K562 (cell line): Measurements from ENCODE around the gene PLD3. TPM values are rescaled to one million over a fixed set of nuclear protein-coding genes. Genes with fewer than 3 reads are reported as not detected.

ENCODE experiments used
- ATF3 ChIP-seq, 2 experiments: fragments of 450-650 bp in 1 of 2; sonication (generic) in 1 of 2; formaldehyde crosslinking in 1 of 2; IDR thresholded peaks in 1 of 2; conservative IDR thresholded peaks in 1 of 2; 2 replicates each; pipeline versions ENCODE4 v1.6.1 to v1.8.1; 2016 to 2023; ENCODE audit warnings: mild to moderate bottlenecking in 2 of 2, moderate library complexity in 2 of 2, inconsistent platforms in 1 of 2, missing genetic modification reagents in 1 of 2
- BCOR ChIP-seq: fragments of 450-650 bp; IDR thresholded peaks from 2 replicates; pipeline ENCODE4 v1.6.1; 2016
- CREBBP ChIP-seq: IDR thresholded peaks from one replicate; pipeline ENCODE4 v1.6.1; 2012; ENCODE audit warnings: low read depth, mild to moderate bottlenecking, control low read depth, inconsistent platforms, low read length
- EP400 ChIP-seq: fragments of 450-650 bp; IDR thresholded peaks from 2 replicates; pipeline ENCODE4 v1.6.1; 2017; ENCODE audit warnings: antibody characterized with exemption, mild to moderate bottlenecking, moderate library complexity
- KDM1A ChIP-seq, 2 experiments: fragments of 450-650 bp; IDR thresholded peaks; 2 replicates each; pipeline ENCODE4 v1.6.1; 2016; ENCODE audit warnings: mild to moderate bottlenecking in 2 of 2
- MAFK ChIP-seq: IDR thresholded peaks from 2 replicates; pipeline ENCODE4 v1.6.1; 2011; ENCODE audit warnings: low read length, improper control_type of control experiment
- PML ChIP-seq: IDR thresholded peaks from 2 replicates; pipeline ENCODE4 v1.6.1; 2012; ENCODE audit warnings: low read length, inconsistent platforms
- SMARCA5 ChIP-seq: fragments of 450-650 bp; IDR thresholded peaks from 2 replicates; pipeline ENCODE4 v1.6.1; 2016
- SMC3 ChIP-seq: conservative IDR thresholded peaks from 2 replicates; pipeline ENCODE4 v1.6.1; 2011; ENCODE audit warnings: low read depth, low read length, improper control_type of control experiment; ENCODE audit not compliant: insufficient read depth
- STAG1 ChIP-seq: sonication (generic); formaldehyde crosslinking; IDR thresholded peaks from 2 replicates; pipeline ENCODE4 v1.5.0; 2020; ENCODE audit warnings: missing genetic modification reagents, borderline replicate concordance
- TAL1 ChIP-seq: fragments of 450-650 bp; IDR thresholded peaks from 2 replicates; pipeline ENCODE4 v1.6.1; 2016; ENCODE audit warnings: mild to moderate bottlenecking
- WHSC1 ChIP-seq: IDR thresholded peaks from one replicate; pipeline ENCODE4 v1.6.1; 2012; ENCODE audit warnings: low read length, control low read depth, inconsistent platforms
- ZFP36 ChIP-seq: fragments of 150-350 bp; IDR thresholded peaks from 2 replicates; pipeline ENCODE4 v1.6.1; 2018; ENCODE audit warnings: low read length, low read depth; ENCODE audit not compliant: partially characterized antibody
- ZNF184 ChIP-seq: sonication (generic); formaldehyde crosslinking; IDR thresholded peaks from 2 replicates; pipeline ENCODE4 v1.5.0; 2020; ENCODE audit warnings: missing genetic modification reagents
- ZNF263 ChIP-seq: sonication (generic); formaldehyde crosslinking; IDR thresholded peaks from 2 replicates; pipeline ENCODE4 v1.8.0; 2022; ENCODE audit warnings: mild to moderate bottlenecking, missing genetic modification reagents, borderline replicate concordance
- ZNF316 ChIP-seq: fragments of 450-650 bp; IDR thresholded peaks from 2 replicates; pipeline ENCODE4 v1.6.1; 2016
- ZNF449 ChIP-seq: fragments of 250-450 bp; sonication (Bioruptor Pico); IDR thresholded peaks from 2 replicates; pipeline ENCODE4 v1.8.0; 2022; ENCODE audit warnings: moderate library complexity, mild to moderate bottlenecking, inconsistent platforms
- ZNF830 ChIP-seq: fragments of 250-450 bp; sonication (Bioruptor Pico); IDR thresholded peaks from 2 replicates; pipeline ENCODE4 v1.5.0; 2021; ENCODE audit warnings: mild to moderate bottlenecking
- polyA plus RNA-seq, 8 experiments: library from polyadenylated mRNA; depleted of rRNA in 4 of 8; stranded (reverse) in 5 of 8; unstranded in 3 of 8; fragments of >200 nt; fragmentation: Nextera tagmentation in 2 of 8; fragmentation: Illumina TruSeq in 1 of 8; extraction: Ambion mirVana in 2 of 8; extraction: Trizol in 1 of 8; gene quantifications; 2 replicates each; pipeline versions ENCODE4 v1.2.1 to v1.2.3, GENCODE V29; 2011 to 2014; ENCODE audit warnings: inconsistent platforms in 1 of 8, missing spikeins in 1 of 8
- total RNA-seq, 7 experiments: library from RNA; depleted of rRNA in 6 of 7; stranded (reverse); fragments of >200 nt in 6 of 7; fragmentation: Illumina TruSeq in 2 of 7; extraction: Trizol in 2 of 7; gene quantifications; 2 replicates each; pipeline versions ENCODE4 v1.2.1 to v1.2.3, GENCODE V29; 2011 to 2021; ENCODE audit warnings: low replicate concordance in 1 of 7
- TF ChIP-seq, protein P1 (sequence below): sonication (generic); formaldehyde crosslinking; IDR thresholded peaks from 2 replicates; pipeline ENCODE4 v1.8.0; 2023; ENCODE audit warnings: missing genetic modification reagents, mild to moderate bottlenecking, borderline replicate concordance

The PLD3 gene
- total and polyA plus RNA-seq, 9 of the 15 experiments (the other 6 are each of a cell fraction or from before 2014, with no cell fraction given) = 2.3 to 128 (median 72.7) TPM

- TF ChIP-seq ZNF316 = no peak
- no peak for TF ChIP-seq STAG1 (CRISPR knock-in tag)
- TF ChIP-seq WHSC1 = no peak
- no peak for TF ChIP-seq PML
- TF ChIP-seq KDM1A (IDR thresholded peaks at IDR 0.05) = peak in 1 of 2 experiments; percentile 24; a peak in 1 of 4 replicates
- TF ChIP-seq ATF3 (IDR thresholded peaks at IDR 0.05) = peak; percentile 53; the same call in 1 of the 2 replicates
- no peak for TF ChIP-seq ATF3 (CRISPR knock-in tag; conservative IDR thresholded peaks at IDR 0.05)
- no peak for TF ChIP-seq ZNF263 (CRISPR knock-in tag)
- no peak for TF ChIP-seq CREBBP
- no peak for TF ChIP-seq ZNF449 (CRISPR knock-in tag)
- TF ChIP-seq TAL1 = no peak
- peak; percentile 53 for TF ChIP-seq ZFP36
- TF ChIP-seq, protein P1, sequence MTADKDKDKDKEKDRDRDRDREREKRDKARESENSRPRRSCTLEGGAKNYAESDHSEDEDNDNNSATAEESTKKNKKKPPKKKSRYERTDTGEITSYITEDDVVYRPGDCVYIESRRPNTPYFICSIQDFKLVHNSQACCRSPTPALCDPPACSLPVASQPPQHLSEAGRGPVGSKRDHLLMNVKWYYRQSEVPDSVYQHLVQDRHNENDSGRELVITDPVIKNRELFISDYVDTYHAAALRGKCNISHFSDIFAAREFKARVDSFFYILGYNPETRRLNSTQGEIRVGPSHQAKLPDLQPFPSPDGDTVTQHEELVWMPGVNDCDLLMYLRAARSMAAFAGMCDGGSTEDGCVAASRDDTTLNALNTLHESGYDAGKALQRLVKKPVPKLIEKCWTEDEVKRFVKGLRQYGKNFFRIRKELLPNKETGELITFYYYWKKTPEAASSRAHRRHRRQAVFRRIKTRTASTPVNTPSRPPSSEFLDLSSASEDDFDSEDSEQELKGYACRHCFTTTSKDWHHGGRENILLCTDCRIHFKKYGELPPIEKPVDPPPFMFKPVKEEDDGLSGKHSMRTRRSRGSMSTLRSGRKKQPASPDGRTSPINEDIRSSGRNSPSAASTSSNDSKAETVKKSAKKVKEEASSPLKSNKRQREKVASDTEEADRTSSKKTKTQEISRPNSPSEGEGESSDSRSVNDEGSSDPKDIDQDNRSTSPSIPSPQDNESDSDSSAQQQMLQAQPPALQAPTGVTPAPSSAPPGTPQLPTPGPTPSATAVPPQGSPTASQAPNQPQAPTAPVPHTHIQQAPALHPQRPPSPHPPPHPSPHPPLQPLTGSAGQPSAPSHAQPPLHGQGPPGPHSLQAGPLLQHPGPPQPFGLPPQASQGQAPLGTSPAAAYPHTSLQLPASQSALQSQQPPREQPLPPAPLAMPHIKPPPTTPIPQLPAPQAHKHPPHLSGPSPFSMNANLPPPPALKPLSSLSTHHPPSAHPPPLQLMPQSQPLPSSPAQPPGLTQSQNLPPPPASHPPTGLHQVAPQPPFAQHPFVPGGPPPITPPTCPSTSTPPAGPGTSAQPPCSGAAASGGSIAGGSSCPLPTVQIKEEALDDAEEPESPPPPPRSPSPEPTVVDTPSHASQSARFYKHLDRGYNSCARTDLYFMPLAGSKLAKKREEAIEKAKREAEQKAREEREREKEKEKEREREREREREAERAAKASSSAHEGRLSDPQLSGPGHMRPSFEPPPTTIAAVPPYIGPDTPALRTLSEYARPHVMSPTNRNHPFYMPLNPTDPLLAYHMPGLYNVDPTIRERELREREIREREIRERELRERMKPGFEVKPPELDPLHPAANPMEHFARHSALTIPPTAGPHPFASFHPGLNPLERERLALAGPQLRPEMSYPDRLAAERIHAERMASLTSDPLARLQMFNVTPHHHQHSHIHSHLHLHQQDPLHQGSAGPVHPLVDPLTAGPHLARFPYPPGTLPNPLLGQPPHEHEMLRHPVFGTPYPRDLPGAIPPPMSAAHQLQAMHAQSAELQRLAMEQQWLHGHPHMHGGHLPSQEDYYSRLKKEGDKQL = no peak
- no peak for TF ChIP-seq MAFK
- peak; percentile 71; the same call in 1 of the 2 replicates for TF ChIP-seq SMARCA5
- peak; percentile 79; the same call in 1 of the 2 replicates for TF ChIP-seq BCOR
- no peak for TF ChIP-seq ZNF184 (CRISPR knock-in tag)
- no peak for TF ChIP-seq ZNF830 (CRISPR knock-in tag)
- no peak for TF ChIP-seq EP400
- no peak for TF ChIP-seq SMC3
Measured at GRCh38 chr19:40335855-40336600, 12.5 kb upstream of the PLD3 start (continued).
